ENCODE measurements around the gene CDC27.
"Not testable (repeated sequence)": the region's sequence is repeated elsewhere in the genome, so short reads cannot be mapped to it uniquely, and the experiment has no call there.

Gene CDC27

GRCh38 chr17:47188876-47189731 is at the start of gene CDC27:
TSS of gene CDC27 (minus strand) at chr17:47189295. CDS start at chr17:47189172, 123 bp downstream.
- in situ Hi-C loops (cut with HindIII; ENCODE audit: low sequenced_read_pairs): no loop called here

- in situ Hi-C loops (cut with HindIII; ENCODE audit: low sequenced_read_pairs): loop anchor here (5.0 kb wide), 1 partner anchor 74 kb away; no protein-coding TSS in a partner anchor
These were observed 49.4 kb upstream of the CDC27 start for GRCh38 chr17:47238321-47239010.

GRCh38 chr17:47237841-47238240 is 48.7 kb upstream of the CDC27 start:
- in situ Hi-C loops (cut with HindIII; ENCODE audit: low sequenced_read_pairs): loop anchor here (5.0 kb wide), 1 partner anchor 74 kb away; no protein-coding TSS in a partner anchor

GRCh38 chr17:47235923-47236322 is 46.8 kb upstream of the CDC27 start:
- in situ Hi-C loops (cut with HindIII; ENCODE audit: low sequenced_read_pairs): loop anchor here (5.0 kb wide), 1 partner anchor 76 kb away; no protein-coding TSS in a partner anchor

- in situ Hi-C loops (cut with HindIII; ENCODE audit: low sequenced_read_pairs): loop anchor here (5.0 kb wide), 1 partner anchor 77 kb away; no protein-coding TSS in a partner anchor
These were observed 46.4 kb upstream of the CDC27 start for GRCh38 chr17:47235506-47235905.

GRCh38 chr17:47232465-47232864 is 43.4 kb upstream of the CDC27 start:
- in situ Hi-C loops (cut with HindIII; ENCODE audit: low sequenced_read_pairs): no loop called here

- in situ Hi-C loops (cut with HindIII; ENCODE audit: low sequenced_read_pairs): no loop called here
These were observed 42.8 kb upstream of the CDC27 start for GRCh38 chr17:47231866-47232265.

GRCh38 chr17:47231334-47231733 is 42.2 kb upstream of the CDC27 start:
- in situ Hi-C loops (cut with HindIII; ENCODE audit: low sequenced_read_pairs): no loop called here

- in situ Hi-C loops (cut with HindIII; ENCODE audit: low sequenced_read_pairs): no loop called here
These were observed 41.8 kb upstream of the CDC27 start for GRCh38 chr17:47230864-47231263.

GRCh38 chr17:47229535-47230443 is 40.7 kb upstream of the CDC27 start:
- in situ Hi-C loops (cut with HindIII; ENCODE audit: low sequenced_read_pairs): loop anchor here (5.0 kb wide), 1 partner anchor 33 kb away; no protein-coding TSS in a partner anchor

GRCh38 chr17:47227862-47228261 is 38.8 kb upstream of the CDC27 start:
- in situ Hi-C loops (cut with HindIII; ENCODE audit: low sequenced_read_pairs): loop anchor here (5.0 kb wide), 1 partner anchor 34 kb away; no protein-coding TSS in a partner anchor

- in situ Hi-C loops (cut with HindIII; ENCODE audit: low sequenced_read_pairs): loop anchor here (5.0 kb wide), 1 partner anchor 36 kb away; no protein-coding TSS in a partner anchor
These were observed 37.0 kb upstream of the CDC27 start for GRCh38 chr17:47225911-47226688.

GRCh38 chr17:47225436-47225858 is 36.4 kb upstream of the CDC27 start:
- in situ Hi-C loops (cut with HindIII; ENCODE audit: low sequenced_read_pairs): loop anchor here (5.0 kb wide), 1 partner anchor 37 kb away; no protein-coding TSS in a partner anchor

- in situ Hi-C loops (cut with HindIII; ENCODE audit: low sequenced_read_pairs): loop anchor here (5.0 kb wide), 1 partner anchor 37 kb away; no protein-coding TSS in a partner anchor
These were observed 35.9 kb upstream of the CDC27 start for GRCh38 chr17:47224966-47225365.

- in situ Hi-C loops (cut with HindIII; ENCODE audit: low sequenced_read_pairs): not testable (repeated sequence)
These were observed 35.0 kb upstream of the CDC27 start for GRCh38 chr17:47224077-47224476.

GRCh38 chr17:47223460-47223859 is 34.4 kb upstream of the CDC27 start:
- in situ Hi-C loops (cut with HindIII; ENCODE audit: low sequenced_read_pairs): no loop called here

GRCh38 chr17:47223007-47223406 is 33.9 kb upstream of the CDC27 start:
- in situ Hi-C loops (cut with HindIII; ENCODE audit: low sequenced_read_pairs): no loop called here

- in situ Hi-C loops (cut with HindIII; ENCODE audit: low sequenced_read_pairs): no loop called here
These were observed 33.0 kb upstream of the CDC27 start for GRCh38 chr17:47222047-47222446.

GRCh38 chr17:47221154-47221553 is 32.1 kb upstream of the CDC27 start:
- in situ Hi-C loops (cut with HindIII; ENCODE audit: low sequenced_read_pairs): no loop called here

Measured in endothelial cell of hepatic sinusoid (primary cell).